Thoracic aorta (tissue), 2 donors: ENCODE measurements around the gene ZNF560. TPM values are rescaled to one million over a fixed set of nuclear protein-coding genes. Genes with fewer than 3 reads are reported as not detected.

Source experiments
- ATAC-seq: fragments of 150-250 bp; one replicate; pipeline ENCODE4 v1.8.0; 2017; ENCODE audit warnings: low read depth; ENCODE audit not compliant: insufficient number of reproducible peaks, low FRiP score
- DNase-seq: peaks from one replicate; pipeline ENCODE4 v3.0.0-alpha.2; 2020; ENCODE audit warnings: low spot score
- H3K27ac ChIP-seq, 2 donors: fragments of 200-600 bp; sonication (generic); 1 replicate in 1 of 2; 2 replicates in 1 of 2; pipeline ENCODE4 v1.5.1; 2016; ENCODE audit warnings: mild to moderate bottlenecking in 2 of 2, moderate library complexity in 2 of 2
- H3K27me3 ChIP-seq: fragments of 200-600 bp; sonication (generic); replicated peaks from 2 replicates; pipeline ENCODE4 v1.6.0; 2016; ENCODE audit warnings: mild to moderate bottlenecking; ENCODE audit not compliant: insufficient read depth
- H3K36me3 ChIP-seq: fragments of 200-600 bp; sonication (generic); one replicate; pipeline ENCODE4 v1.5.1; 2016
- H3K4me1 ChIP-seq, 2 donors: fragments of 200-600 bp; sonication (generic); 1 replicate in 1 of 2; 2 replicates in 1 of 2; pipeline versions ENCODE4 v1.5.1 to v1.6.0; 2016; ENCODE audit warnings: low read depth in 2 of 2, mild to moderate bottlenecking in 1 of 2; ENCODE audit not compliant: control insufficient read depth in 1 of 2
- H3K4me3 ChIP-seq: fragments of 200-600 bp; sonication (generic); 2 replicates; pipeline ENCODE4 v1.5.1; 2016; ENCODE audit warnings: mild to moderate bottlenecking
- H3K9me3 ChIP-seq: fragments of 200-600 bp; sonication (generic); 2 replicates; pipeline ENCODE4 v1.5.1; 2016
- CTCF ChIP-seq: fragments of 200-600 bp; sonication (generic); IDR thresholded peaks from one replicate; pipeline ENCODE4 v1.5.1; 2019; ENCODE audit warnings: antibody characterized with exemption
- total RNA-seq, 2 donors: library from RNA; depleted of rRNA; stranded (reverse); fragments of >200 nt; gene quantifications; one replicate each; pipeline versions ENCODE4 v1.1.0 to v1.2.3, GENCODE V29; 2016

ZNF560 gene
- total RNA-seq, 2 donors from 2014 or later, result not detected

DNA sequence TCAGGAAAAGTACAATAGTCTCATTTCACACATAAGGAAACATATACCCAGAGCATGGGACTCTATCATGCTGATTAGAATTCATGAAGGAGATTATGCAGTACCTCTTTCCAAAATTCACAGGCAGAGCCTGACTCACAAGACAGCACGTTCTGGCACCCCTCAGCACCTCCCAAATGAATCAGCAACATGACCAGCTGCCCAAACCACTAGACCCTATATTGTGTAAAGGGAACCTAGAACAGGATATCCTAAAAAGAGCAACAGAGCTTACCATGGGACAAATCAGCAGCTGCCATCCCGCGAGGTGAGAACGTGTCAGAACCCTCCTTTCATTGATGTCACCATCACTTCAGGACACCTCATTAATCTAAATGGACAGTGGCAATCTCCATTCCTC lies 37.5 kb upstream of the ZNF560 start:
- no peak for DNase-seq
- no peak overlapping the region for H3K27ac ChIP-seq
- H3K4me3 ChIP-seq, result no peak overlapping the region
- H3K27me3 ChIP-seq, result no peaks in the 10 kb centered on the region
- peaks cover 6 to 19% of the 10 kb centered on the region in 2 donors for H3K4me1 ChIP-seq
- H3K36me3 ChIP-seq, result peaks cover 53% of the 10 kb centered on the region
- TF ChIP-seq CTCF, result no peak
- ATAC-seq, result no peak
- H3K9me3 ChIP-seq, result peaks cover 31% of the 10 kb centered on the region

GRCh38 chr19:9531933-9532332 lies 33.5 kb upstream of the ZNF560 start:
- H3K27me3 ChIP-seq, result no peaks in the 10 kb centered on the region
- no peak for DNase-seq
- no peak for TF ChIP-seq CTCF
- ATAC-seq, result no peak
- peaks cover 71% of the 10 kb centered on the region for H3K9me3 ChIP-seq
- no peak overlapping the region for H3K27ac ChIP-seq
- H3K36me3 ChIP-seq, result peaks cover 92% of the 10 kb centered on the region
- H3K4me3 ChIP-seq, result no peak overlapping the region
- no peaks in the 10 kb centered on the region for H3K4me1 ChIP-seq

DNA sequence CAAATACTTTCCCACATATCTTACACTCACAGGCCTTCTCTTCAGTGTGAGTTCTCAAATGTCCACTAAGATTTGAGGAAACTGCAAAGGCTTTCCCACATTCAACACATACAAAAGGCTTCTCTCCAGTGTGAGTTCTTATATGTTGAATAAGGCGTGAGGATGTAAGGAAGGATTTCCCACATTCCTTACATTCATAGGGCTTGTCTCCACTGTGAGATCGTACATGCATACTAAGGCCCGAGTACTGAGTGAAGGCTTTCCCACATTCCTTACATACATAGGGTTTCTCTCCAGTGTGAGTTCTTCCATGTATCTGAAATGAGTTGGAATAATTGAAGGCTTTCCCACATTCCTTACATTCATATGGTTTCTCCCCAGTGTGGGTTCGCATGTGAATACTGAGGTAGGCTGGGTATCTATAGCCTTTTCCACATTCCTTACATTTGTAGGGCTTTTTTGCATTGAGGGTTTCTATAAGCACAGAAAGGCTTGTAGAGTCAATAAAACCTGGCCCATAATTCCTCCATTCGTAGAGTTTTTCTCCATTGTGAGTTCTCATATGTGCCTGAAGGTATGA lies 30.4 kb upstream of the ZNF560 start:
- Histone ChIP-seq H3K4me3 (peak overlapping the region; percentile 27), H3K27ac (no peak overlapping the region), H3K27me3 (no peaks in the 10 kb centered on the region), H3K4me1 (no peaks in the 10 kb centered on the region), H3K36me3 (peaks cover 81% of the 10 kb centered on the region), H3K9me3 (peaks cover 95% of the 10 kb centered on the region)
- no peak for ATAC-seq
- no peak for DNase-seq
- TF ChIP-seq CTCF, result no peak

- Histone ChIP-seq H3K36me3 (peaks cover 32% of the 10 kb centered on the region), H3K4me1 (no peaks in the 10 kb centered on the region), H3K4me3 (no peak overlapping the region), H3K9me3 (peaks cover 90% of the 10 kb centered on the region), H3K27ac (no peak overlapping the region), H3K27me3 (no peaks in the 10 kb centered on the region)
- DNase-seq (no peak), ATAC-seq (no peak)
- TF ChIP-seq CTCF, result no peak
These were observed 25.6 kb upstream of the ZNF560 start for GRCh38 chr19:9523885-9524474.

GRCh38 chr19:9507285-9507684 lies 8.9 kb upstream of the ZNF560 start:
- no peak for ATAC-seq
- H3K27ac ChIP-seq, result no peak overlapping the region

More at GRCh38 chr19:9507285-9507684, 8.9 kb upstream of the ZNF560 start:
- no peaks in the 10 kb centered on the region for H3K36me3 ChIP-seq
- peaks cover 40% of the 10 kb centered on the region for H3K9me3 ChIP-seq
- no peak for TF ChIP-seq CTCF
- no peak overlapping the region for H3K4me3 ChIP-seq
- no peaks in the 10 kb centered on the region for H3K27me3 ChIP-seq
- no peaks in the 10 kb centered on the region for H3K4me1 ChIP-seq
- no peak for DNase-seq
